ENCODE results near the gene ZNF292.
"Not testable (repeated sequence)": the region's sequence is repeated elsewhere in the genome, so short reads cannot be mapped to it uniquely, and the experiment has no call there.

ZNF292 gene

GRCh38 chr6:87291883-87292282, 136.5 kb downstream of the ZNF292 start:
- H3K4me3 ChIP-seq (ENCODE audit: low read depth, low read length): no peak overlapping the region
- no peak for DNase-seq (ENCODE audit: low read depth)
- no peak for TF ChIP-seq CTCF (IDR thresholded peaks at IDR 0.05; ENCODE audit: insufficient read depth, low read depth, low read length, missing control alignments)

- TF ChIP-seq CTCF (IDR thresholded peaks at IDR 0.05; ENCODE audit: insufficient read depth, low read depth, low read length, missing control alignments): no peak
- H3K4me3 ChIP-seq (ENCODE audit: low read depth, low read length): no peak overlapping the region
- no peak for DNase-seq (ENCODE audit: low read depth)
These were observed 138.2 kb downstream of the ZNF292 start for GRCh38 chr6:87293526-87293925.

- no peak for DNase-seq (ENCODE audit: low read depth)
- no peak for TF ChIP-seq CTCF (IDR thresholded peaks at IDR 0.05; ENCODE audit: insufficient read depth, low read depth, low read length, missing control alignments)
- H3K4me3 ChIP-seq (ENCODE audit: low read depth, low read length): no peak overlapping the region
These were observed 141.8 kb downstream of the ZNF292 start for GRCh38 chr6:87297119-87297518.

GRCh38 chr6:87301277-87301676, 145.9 kb downstream of the ZNF292 start:
- not testable (repeated sequence) for DNase-seq (ENCODE audit: low read depth); H3K4me3 ChIP-seq (ENCODE audit: low read depth, low read length)

GRCh38 chr6:87308970-87309369, 153.6 kb downstream of the ZNF292 start:
- no peak overlapping the region for H3K4me3 ChIP-seq (ENCODE audit: low read depth, low read length)
- no peak for DNase-seq (ENCODE audit: low read depth)
- TF ChIP-seq CTCF (IDR thresholded peaks at IDR 0.05; ENCODE audit: insufficient read depth, low read depth, low read length, missing control alignments): no peak

- no peak overlapping the region for H3K4me3 ChIP-seq (ENCODE audit: low read depth, low read length)
- no peak for DNase-seq (ENCODE audit: low read depth)
- no peak for TF ChIP-seq CTCF (IDR thresholded peaks at IDR 0.05; ENCODE audit: insufficient read depth, low read depth, low read length, missing control alignments)
These were observed 157.5 kb downstream of the ZNF292 start for GRCh38 chr6:87312860-87313259.

Data from GM12865 (cell line).